Kidney tubule cell (primary cell): ENCODE results near the gene HLTF.
"Not testable (repeated sequence)": the region's sequence is repeated elsewhere in the genome, so short reads cannot be mapped to it uniquely, and the experiment has no call there.

Experiments
- DNase-seq: peaks from one replicate; pipeline ENCODE4 v3.0.0-alpha.2; 2018; ENCODE audit warnings: low spot score

The HLTF gene

GRCh38 chr3:149086232-149086988, at the start of gene HLTF:
Gene HLTF (minus strand): TSS chr3:149086533. CDS start chr3:149086336, 197 bp downstream.
- DNase-seq, result peak; percentile 98

GRCh38 chr3:149134575-149134974, 48.2 kb upstream of the HLTF start:
- DNase-seq, result peak; percentile 72

GRCh38 chr3:149131589-149131988, 45.3 kb upstream of the HLTF start:
- peak; percentile 34 for DNase-seq

GRCh38 chr3:149129326-149130205, 43.2 kb upstream of the HLTF start, which contains the start of gene HPS3:
Gene HPS3 (plus strand): TSS chr3:149129638. CDS start chr3:149129724, 86 bp downstream.
- DNase-seq, result peak; percentile 93

GRCh38 chr3:149128821-149129220, 42.5 kb upstream of the HLTF start:
- DNase-seq, result peak; percentile 16

- peak; percentile 19 for DNase-seq
Measured at GRCh38 chr3:149122721-149123578, 36.6 kb upstream of the HLTF start.

GRCh38 chr3:149120051-149120972, 34.0 kb upstream of the HLTF start:
- peak; percentile 67 for DNase-seq

GRCh38 chr3:149119466-149119865, 33.1 kb upstream of the HLTF start:
- DNase-seq, result no peak

GRCh38 chr3:149118724-149119123, 32.4 kb upstream of the HLTF start:
- DNase-seq, result no peak

GRCh38 chr3:149115114-149115513, 28.8 kb upstream of the HLTF start:
- no peak for DNase-seq

- DNase-seq, result no peak
Measured at GRCh38 chr3:149114458-149114857, 28.1 kb upstream of the HLTF start.

- no peak for DNase-seq
Measured at GRCh38 chr3:149104484-149104883, 18.2 kb upstream of the HLTF start.

GRCh38 chr3:149101641-149102040, 15.3 kb upstream of the HLTF start:
- no peak for DNase-seq

- DNase-seq, result no peak
Measured at GRCh38 chr3:149101154-149101553, 14.8 kb upstream of the HLTF start.

- not testable (repeated sequence) for DNase-seq
Measured at GRCh38 chr3:149097987-149098386, 11.7 kb upstream of the HLTF start.

- no peak for DNase-seq
Measured at GRCh38 chr3:149095487-149095886, 9.2 kb upstream of the HLTF start.

- no peak for DNase-seq
Measured at GRCh38 chr3:149091983-149092382, 5.7 kb upstream of the HLTF start.

- DNase-seq, result no peak
Measured at GRCh38 chr3:149090907-149091306, 4.6 kb upstream of the HLTF start.

GRCh38 chr3:149090461-149090860, 4.1 kb upstream of the HLTF start:
- DNase-seq, result no peak

- DNase-seq, result no peak
Measured at GRCh38 chr3:149089395-149089794, 3.1 kb upstream of the HLTF start.

- no peak for DNase-seq
Measured at GRCh38 chr3:149087208-149087607, 875 bp upstream of the HLTF start.
